ENCODE data around the gene SNUPN.

DNA sequence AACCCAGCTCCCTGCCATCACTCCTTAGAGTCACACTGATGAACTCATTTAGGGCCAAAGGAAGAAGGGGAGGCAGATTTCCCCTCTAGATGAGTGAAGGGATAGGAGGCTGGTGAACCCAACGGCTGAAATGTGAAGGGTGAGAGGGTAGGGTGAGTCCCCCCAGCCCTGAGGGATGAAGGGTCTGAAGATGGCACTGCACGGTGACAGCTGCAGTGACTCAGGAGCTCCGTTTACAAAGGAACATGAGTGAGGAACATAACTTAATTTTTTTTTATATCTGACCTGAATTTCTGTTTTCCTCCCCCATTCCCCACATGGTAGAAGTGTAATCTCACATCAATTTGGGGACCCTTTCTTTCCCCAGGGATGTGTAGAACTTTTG, 36.2 kb upstream of the SNUPN start:
- TF ChIP-seq, protein P1, sequence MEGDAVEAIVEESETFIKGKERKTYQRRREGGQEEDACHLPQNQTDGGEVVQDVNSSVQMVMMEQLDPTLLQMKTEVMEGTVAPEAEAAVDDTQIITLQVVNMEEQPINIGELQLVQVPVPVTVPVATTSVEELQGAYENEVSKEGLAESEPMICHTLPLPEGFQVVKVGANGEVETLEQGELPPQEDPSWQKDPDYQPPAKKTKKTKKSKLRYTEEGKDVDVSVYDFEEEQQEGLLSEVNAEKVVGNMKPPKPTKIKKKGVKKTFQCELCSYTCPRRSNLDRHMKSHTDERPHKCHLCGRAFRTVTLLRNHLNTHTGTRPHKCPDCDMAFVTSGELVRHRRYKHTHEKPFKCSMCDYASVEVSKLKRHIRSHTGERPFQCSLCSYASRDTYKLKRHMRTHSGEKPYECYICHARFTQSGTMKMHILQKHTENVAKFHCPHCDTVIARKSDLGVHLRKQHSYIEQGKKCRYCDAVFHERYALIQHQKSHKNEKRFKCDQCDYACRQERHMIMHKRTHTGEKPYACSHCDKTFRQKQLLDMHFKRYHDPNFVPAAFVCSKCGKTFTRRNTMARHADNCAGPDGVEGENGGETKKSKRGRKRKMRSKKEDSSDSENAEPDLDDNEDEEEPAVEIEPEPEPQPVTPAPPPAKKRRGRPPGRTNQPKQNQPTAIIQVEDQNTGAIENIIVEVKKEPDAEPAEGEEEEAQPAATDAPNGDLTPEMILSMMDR (IDR thresholded peaks at IDR 0.05; ENCODE audit: low read length), result no peak
- no peak for TF ChIP-seq EZH2 (optimal IDR thresholded peaks at IDR 0.05; ENCODE audit: low read depth, low read length)
